GM19328 (cell line): ENCODE measurements around the gene CYBRD1.

ENCODE experiments used
- ATAC-seq: cut with Tn5 transposase; IDR thresholded peaks from one replicate; pipeline ENCODE4 v1.9.1; 2021; ENCODE audit warnings: mild to moderate bottlenecking, moderate library complexity; ENCODE audit not compliant: unreplicated experiment

CYBRD1 gene

DNA sequence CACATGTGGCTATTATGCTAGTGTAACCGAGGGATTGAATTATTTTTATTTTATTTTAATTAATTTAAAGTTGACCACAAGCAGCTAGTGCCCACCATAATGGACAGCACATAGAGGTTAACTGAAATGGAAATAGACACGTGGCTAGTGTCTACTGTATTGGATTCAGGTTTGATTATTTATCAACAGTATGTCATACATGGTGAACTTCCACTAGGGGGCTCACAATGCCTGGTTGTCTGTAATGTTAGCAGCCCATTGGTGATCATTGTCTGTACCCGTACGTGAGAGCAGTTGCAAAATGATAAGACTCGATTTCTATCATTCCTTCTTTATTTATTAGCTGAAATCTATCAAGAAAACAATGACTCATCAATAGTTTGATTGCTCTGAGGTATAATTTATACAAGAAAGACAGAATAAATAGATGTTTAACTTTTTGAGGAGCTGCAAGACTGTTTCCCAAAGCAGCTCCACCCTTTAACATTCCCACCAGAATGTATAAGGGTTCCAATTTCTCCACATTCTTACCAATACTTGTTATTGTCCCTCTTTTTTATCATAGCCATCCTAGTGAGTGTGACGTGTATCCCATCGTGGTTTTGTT is 76.5 kb downstream of the CYBRD1 start:
- ATAC-seq, result no peak

DNA sequence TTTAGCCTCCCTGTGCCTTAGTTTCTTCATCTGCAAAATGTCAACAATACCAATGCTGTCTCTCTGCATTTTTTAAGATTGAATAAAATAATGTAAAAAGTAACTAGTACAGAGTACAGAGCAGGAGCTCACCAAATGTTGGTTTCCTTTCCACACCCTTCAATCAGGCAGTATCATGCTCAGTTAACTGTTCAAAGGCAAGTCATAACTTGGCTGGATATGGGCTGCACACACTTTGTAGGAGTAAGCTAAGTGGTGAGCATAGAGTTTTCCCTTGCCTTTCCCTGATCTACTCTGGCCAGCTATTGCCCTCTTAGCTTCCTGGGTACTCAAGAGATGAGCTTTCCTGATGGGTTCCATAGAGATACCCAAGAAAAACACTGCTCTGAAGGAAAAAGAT is 77.9 kb downstream of the CYBRD1 start:
- ATAC-seq, result no peak

DNA sequence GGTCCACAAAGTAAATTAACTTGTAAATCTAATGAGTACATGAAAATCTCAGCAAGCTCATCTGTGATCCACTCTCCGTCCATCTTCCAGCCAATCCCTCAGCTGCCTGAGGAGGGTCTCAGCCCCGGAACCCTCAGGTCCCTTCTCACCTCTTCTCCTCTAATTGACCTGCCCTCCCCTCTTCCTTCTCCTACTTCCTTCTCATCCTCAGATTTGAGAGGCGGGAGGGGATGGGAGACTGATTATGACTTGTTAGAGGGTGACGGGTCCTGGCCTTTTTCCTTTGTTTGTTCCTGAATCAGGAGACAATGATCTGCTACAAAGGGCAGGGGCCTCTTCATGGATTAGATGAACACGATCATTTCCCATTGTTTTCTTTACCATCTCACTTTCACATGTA is 80.1 kb downstream of the CYBRD1 start:
- no peak for ATAC-seq
